MM.1S (cell line): Measurements from ENCODE around the gene SEC63.

Experiments used
- DNase-seq: peaks from one replicate; pipeline ENCODE4 v3.0.0-alpha.2; 2015
- H2AFZ ChIP-seq: fragments of 300-600 bp; sonication (generic); 2 replicates; pipeline ENCODE4 v1.6.0; 2016; ENCODE audit warnings: antibody characterized with exemption, low read length
- H3F3A ChIP-seq: fragments of 300-600 bp; sonication (generic); 2 replicates; pipeline ENCODE4 v1.6.1; 2016; ENCODE audit warnings: mild to moderate bottlenecking, antibody characterized with exemption, low read length, moderate library complexity, mixed read lengths; ENCODE audit not compliant: insufficient read depth
- H3K27ac ChIP-seq: fragments of 300-600 bp; sonication (generic); 2 replicates; pipeline ENCODE4 v1.5.1; 2016; ENCODE audit warnings: mild to moderate bottlenecking, low read length
- H3K27me3 ChIP-seq: fragments of 300-600 bp; sonication (generic); replicated peaks from 2 replicates; pipeline ENCODE4 v1.6.0; 2016; ENCODE audit warnings: low read length; ENCODE audit not compliant: insufficient read depth
- H3K36me3 ChIP-seq: fragments of 300-600 bp; sonication (generic); replicated peaks from 2 replicates; pipeline ENCODE4 v1.6.1; 2016; ENCODE audit warnings: mild to moderate bottlenecking, low read length, mixed read lengths; ENCODE audit not compliant: insufficient read depth
- H3K4me1 ChIP-seq: fragments of 300-600 bp; sonication (generic); 2 replicates; pipeline ENCODE4 v1.6.1; 2016; ENCODE audit warnings: low read length, mixed read lengths
- H3K4me2 ChIP-seq: fragments of 300-600 bp; sonication (generic); 2 replicates; pipeline ENCODE4 v1.6.0; 2016; ENCODE audit warnings: low read depth, low read length
- H3K4me3 ChIP-seq: fragments of 300-600 bp; sonication (generic); 2 replicates; pipeline ENCODE4 v1.5.1; 2016; ENCODE audit warnings: low read length, mixed read lengths
- H3K79me2 ChIP-seq: fragments of 300-600 bp; sonication (generic); 2 replicates; pipeline ENCODE4 v1.6.1; 2016; ENCODE audit warnings: mixed run types, low read length, mixed read lengths
- H3K9ac ChIP-seq: fragments of 300-600 bp; sonication (generic); 2 replicates; pipeline ENCODE4 v1.6.1; 2016; ENCODE audit warnings: low read length, mixed read lengths
- H3K9me2 ChIP-seq: fragments of 300-600 bp; sonication (generic); replicated peaks from 2 replicates; pipeline ENCODE4 v1.6.1; 2016; ENCODE audit warnings: mild to moderate bottlenecking, low read length, mixed read lengths; ENCODE audit not compliant: insufficient read depth
- H3K9me3 ChIP-seq: fragments of 300-600 bp; sonication (generic); replicated peaks from 2 replicates; pipeline ENCODE4 v1.6.1; 2016; ENCODE audit warnings: mild to moderate bottlenecking, low read length, mixed read lengths; ENCODE audit not compliant: insufficient read depth
- H4K20me1 ChIP-seq: fragments of 300-600 bp; sonication (generic); 2 replicates; pipeline ENCODE4 v1.6.1; 2016; ENCODE audit warnings: mild to moderate bottlenecking, low read length, moderate library complexity, mixed read lengths; ENCODE audit not compliant: insufficient read depth
- CTCF ChIP-seq: fragments of 300-600 bp; sonication (generic); IDR thresholded peaks from 2 replicates; pipeline ENCODE4 v1.5.1; 2016; ENCODE audit warnings: antibody characterized with exemption, low read length, mixed read lengths
- EZH2 ChIP-seq: fragments of 300-600 bp; sonication (generic); optimal IDR thresholded peaks from 2 replicates; pipeline ENCODE3; 2017; ENCODE audit warnings: low read depth, mild to moderate bottlenecking, antibody characterized with exemption, low read length, mixed read lengths
- EZH2phosphoT487 ChIP-seq: fragments of 300-600 bp; sonication (generic); IDR thresholded peaks from 2 replicates; pipeline ENCODE4 v1.6.1; 2018; ENCODE audit warnings: antibody characterized with exemption, low read length

Gene SEC63

GRCh38 chr6:107853230-107853629 lies 104.8 kb downstream of the SEC63 start:
- H3K4me2 ChIP-seq: no peak overlapping the region
- H4K20me1 ChIP-seq: no peaks in the 10 kb centered on the region
- peak; percentile 35 for DNase-seq
- H3K79me2 ChIP-seq: no peaks in the 10 kb centered on the region
- H3K9me2 ChIP-seq: no peaks in the 10 kb centered on the region
- H3K4me3 ChIP-seq: no peak overlapping the region
- 0 out of 2 replicates have a peak, but pooled peaks cover 5% of the 10 kb centered on the region for H3K4me1 ChIP-seq
- TF ChIP-seq CTCF (no peak), EZH2 (no peak), EZH2phosphoT487 (no peak)
- H3K36me3 ChIP-seq: no peaks in the 10 kb centered on the region
- H3K27me3 ChIP-seq: peaks cover 6% of the 10 kb centered on the region; the same call in 1 of the 2 replicates
- H3F3A ChIP-seq: no peaks in the 10 kb centered on the region
- no peaks in the 10 kb centered on the region for H3K9me3 ChIP-seq
- no peak overlapping the region for H3K9ac ChIP-seq
- no peak overlapping the region for H2AFZ ChIP-seq
- H3K27ac ChIP-seq: no peak overlapping the region

- no peaks in the 10 kb centered on the region for H3K9me3 ChIP-seq
- no peak overlapping the region for H3K4me3 ChIP-seq
- H3K4me2 ChIP-seq: no peak overlapping the region
- no peaks in the 10 kb centered on the region for H3K36me3 ChIP-seq
- H3F3A ChIP-seq: no peaks in the 10 kb centered on the region
- H3K4me1 ChIP-seq: 0 out of 2 replicates have a peak, but pooled peaks cover 5% of the 10 kb centered on the region
- no peak overlapping the region for H3K9ac ChIP-seq
- H4K20me1 ChIP-seq: no peaks in the 10 kb centered on the region
- H3K27me3 ChIP-seq: peaks cover 6% of the 10 kb centered on the region; the same call in 1 of the 2 replicates
- no peak for DNase-seq
- no peak overlapping the region for H3K27ac ChIP-seq
- H3K9me2 ChIP-seq: no peaks in the 10 kb centered on the region
- H3K79me2 ChIP-seq: no peaks in the 10 kb centered on the region
- H2AFZ ChIP-seq: no peak overlapping the region
- TF ChIP-seq EZH2phosphoT487 (no peak), CTCF (no peak), EZH2 (no peak)
Observed at GRCh38 chr6:107849325-107849724, 108.7 kb downstream of the SEC63 start.

- H3K9me2 ChIP-seq: no peaks in the 10 kb centered on the region
- H3K27ac ChIP-seq: no peak overlapping the region
- H3K79me2 ChIP-seq: no peaks in the 10 kb centered on the region
- 0 out of 2 replicates have a peak, but pooled peaks cover 5% of the 10 kb centered on the region for H3K4me1 ChIP-seq
- H4K20me1 ChIP-seq: no peaks in the 10 kb centered on the region
- H3K4me2 ChIP-seq: peak overlapping the region; percentile 99
- DNase-seq: peak; percentile 62
- no peaks in the 10 kb centered on the region for H3K36me3 ChIP-seq
- H3K9ac ChIP-seq: peak overlapping the region; percentile 33; the same call in 1 of the 2 replicates
- no peaks in the 10 kb centered on the region for H3K9me3 ChIP-seq
- no peaks in the 10 kb centered on the region for H3F3A ChIP-seq
- peak overlapping the region; percentile 66 for H3K4me3 ChIP-seq
- peaks cover 6% of the 10 kb centered on the region; the same call in 1 of the 2 replicates for H3K27me3 ChIP-seq
- no peak for TF ChIP-seq EZH2
- peak; percentile 87 for TF ChIP-seq CTCF
- no peak for TF ChIP-seq EZH2phosphoT487
- peak overlapping the region; percentile 88 for H2AFZ ChIP-seq
Observed at GRCh38 chr6:107847844-107848802, 109.9 kb downstream of the SEC63 start.
